ENCODE data around the gene C4orf50. TPM values are rescaled to one million over a fixed set of nuclear protein-coding genes. Genes with fewer than 3 reads are reported as not detected.

Gene C4orf50
- total RNA-seq, 1 experiment from 2014 or later, result 0.17 TPM

DNA sequence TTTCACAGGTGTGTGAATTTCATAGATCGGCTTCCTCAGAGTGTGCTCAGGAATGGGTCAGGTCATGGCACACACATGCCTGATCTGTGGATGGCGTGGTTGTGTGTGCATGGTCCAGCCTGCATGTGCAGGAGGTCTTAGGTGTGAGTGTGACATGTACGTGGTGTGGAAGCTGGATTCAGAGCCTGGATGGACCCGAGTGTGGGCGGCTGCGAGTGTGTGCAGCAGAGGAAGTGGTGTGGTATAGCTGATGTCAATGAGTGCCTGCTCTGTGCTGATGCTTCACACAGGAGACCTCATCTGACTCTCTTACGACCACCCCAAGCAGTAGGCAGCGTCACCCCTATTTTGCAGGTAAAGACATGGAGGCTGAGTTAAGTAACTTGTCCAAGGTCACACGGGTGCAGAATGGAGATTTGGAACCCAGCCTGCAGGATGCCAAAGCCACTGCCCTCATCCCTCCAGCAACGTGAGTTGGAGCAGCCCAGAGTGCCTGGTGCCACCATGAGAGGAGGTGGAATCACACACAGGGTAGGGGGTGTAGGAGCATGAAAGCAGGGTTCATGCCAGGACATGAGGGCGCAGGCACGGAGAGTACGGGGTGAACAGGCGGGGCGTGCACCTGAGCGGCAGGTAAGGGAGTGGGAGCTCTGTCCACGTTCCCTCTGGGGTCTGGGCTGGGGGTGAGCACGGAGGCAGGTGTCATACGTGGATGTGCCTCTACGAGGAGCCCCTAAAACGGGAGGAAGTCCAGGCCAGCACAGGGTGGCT lies 24.2 kb upstream of the C4orf50 start:
- H3K79me1 ChIP-seq (ENCODE audit: insufficient read depth, low read depth, low read length, poor library complexity, severe bottlenecking), result no peaks in the 10 kb centered on the region

More for the DNA sequence above, 24.2 kb upstream of the C4orf50 start:
- Histone ChIP-seq H2BK120ac (ENCODE audit: low read depth, low read length, poor library complexity, severe bottlenecking) (no peak overlapping the region), H4K8ac (replicated peaks; ENCODE audit: insufficient read length, low read depth, low read length) (no peak overlapping the region), H3K9me3 (ENCODE audit: control insufficient read depth, low read depth, low read length) (no peaks in the 10 kb centered on the region), H2AFZ (ENCODE audit: low read length) (no peak overlapping the region), H4K20me1 (ENCODE audit: control insufficient read depth, insufficient read depth, insufficient read length) (no peaks in the 10 kb centered on the region), H2BK12ac (ENCODE audit: insufficient read length, low read depth, low read length) (no peak overlapping the region), H3K4me1 (ENCODE audit: insufficient read depth, low read length) (no peaks in the 10 kb centered on the region), H3K23ac (ENCODE audit: insufficient read length, low read depth, low read length) (no peak overlapping the region), H3K4me2 (ENCODE audit: insufficient read depth, insufficient read length, low read length) (no peak overlapping the region), H4K91ac (ENCODE audit: insufficient read length, low read depth, low read length) (no peak overlapping the region), H2BK20ac (ENCODE audit: low read depth, low read length, poor library complexity, severe bottlenecking) (no peak overlapping the region), H3T11ph (ENCODE audit: low read length) (no peak overlapping the region), H3K27ac (ENCODE audit: insufficient read length, low read depth, low read length) (no peak overlapping the region), H3K14ac (ENCODE audit: insufficient read depth, low read length) (peak overlapping the region; percentile 12; the same call in 1 of the 2 replicates), H3K56ac (ENCODE audit: insufficient read length, low read depth, low read length) (no peak overlapping the region), H2BK15ac (ENCODE audit: low read depth, low read length) (no peak overlapping the region), H4K5ac (ENCODE audit: insufficient read length, low read depth, low read length) (no peak overlapping the region), H2AK5ac (ENCODE audit: insufficient read length, low read length) (no peak overlapping the region), H3K9ac (ENCODE audit: extremely low read depth, insufficient read length, low read length) (no peak overlapping the region), H3K4ac (ENCODE audit: low read depth, low read length) (no peak overlapping the region), H2BK5ac (ENCODE audit: insufficient read length, low read length) (no peak overlapping the region), H3K23me2 (ENCODE audit: insufficient read length, low read depth, low read length, poor library complexity, severe bottlenecking) (no peaks in the 10 kb centered on the region), H3K27me3 (ENCODE audit: insufficient read depth, low read length) (no peaks in the 10 kb centered on the region), H3K18ac (ENCODE audit: insufficient read length, low read depth, low read length) (no peak overlapping the region), H3K79me2 (ENCODE audit: insufficient read depth, low read length) (no peaks in the 10 kb centered on the region; the same call in 1 of the 2 replicates)
- TF ChIP-seq, protein P1, sequence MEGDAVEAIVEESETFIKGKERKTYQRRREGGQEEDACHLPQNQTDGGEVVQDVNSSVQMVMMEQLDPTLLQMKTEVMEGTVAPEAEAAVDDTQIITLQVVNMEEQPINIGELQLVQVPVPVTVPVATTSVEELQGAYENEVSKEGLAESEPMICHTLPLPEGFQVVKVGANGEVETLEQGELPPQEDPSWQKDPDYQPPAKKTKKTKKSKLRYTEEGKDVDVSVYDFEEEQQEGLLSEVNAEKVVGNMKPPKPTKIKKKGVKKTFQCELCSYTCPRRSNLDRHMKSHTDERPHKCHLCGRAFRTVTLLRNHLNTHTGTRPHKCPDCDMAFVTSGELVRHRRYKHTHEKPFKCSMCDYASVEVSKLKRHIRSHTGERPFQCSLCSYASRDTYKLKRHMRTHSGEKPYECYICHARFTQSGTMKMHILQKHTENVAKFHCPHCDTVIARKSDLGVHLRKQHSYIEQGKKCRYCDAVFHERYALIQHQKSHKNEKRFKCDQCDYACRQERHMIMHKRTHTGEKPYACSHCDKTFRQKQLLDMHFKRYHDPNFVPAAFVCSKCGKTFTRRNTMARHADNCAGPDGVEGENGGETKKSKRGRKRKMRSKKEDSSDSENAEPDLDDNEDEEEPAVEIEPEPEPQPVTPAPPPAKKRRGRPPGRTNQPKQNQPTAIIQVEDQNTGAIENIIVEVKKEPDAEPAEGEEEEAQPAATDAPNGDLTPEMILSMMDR (conservative IDR thresholded peaks at IDR 0.05), result no peak
- H3K4me1 Mint-ChIP-seq, result peaks cover 0 to 3% of the 10 kb centered on the region in 2 experiments; a peak in 2 of 4 replicates
- no peaks in the 10 kb centered on the region for H3K36me3 Mint-ChIP-seq (ENCODE audit: insufficient read depth in 1 of 3, low read depth in 3 of 3)
- H3K27me3 Mint-ChIP-seq (ENCODE audit: low read depth), result peaks cover 2% of the 10 kb centered on the region
- no peak for DNase-seq
- no peaks in the 10 kb centered on the region for H3K9me3 Mint-ChIP-seq
- no CpG with 5 or more reads among the region's 21 CpGs for WGBS (ENCODE audit: extremely low coverage, insufficient read length, low lambda C conversion rate)
- H3K27ac Mint-ChIP-seq, result peak overlapping the region in 1 of 3 experiments; percentile 57; a peak in 1 of 7 replicates
- no peak overlapping the region for H3K4me3 Mint-ChIP-seq

Data from H9 (cell line).